Endothelial cell of umbilical vein (primary cell): Measurements from ENCODE around the gene MYH10. TPM values are rescaled to one million over a fixed set of nuclear protein-coding genes. Genes with fewer than 3 reads are reported as not detected.

ENCODE experiments used
- Bru-seq: library from RNA; stranded (reverse); fragments of 400-500 nt; gene quantifications from one replicate; lab custom pipeline; 2021; lab: Mats Ljungman, UMichigan
- BruChase-seq, 2 experiments: library from RNA; stranded (reverse); fragments of 400-500 nt; gene quantifications; one replicate each; lab custom pipeline; 2021; lab: Mats Ljungman, UMichigan
- BruUV-seq: library from RNA; stranded (reverse); fragments of 400-500 nt; replicated peaks from 2 replicates; lab custom pipeline; 2021; lab: Mats Ljungman, UMichigan
- CTCF ChIA-PET: fragments of 300-600, 350-600 bp; sonication (Branson Sonifier 250); formaldehyde crosslinking; loops from one replicate; lab custom pipeline; 2021; ENCODE audit warnings: antibody characterized with exemption, inconsistent platforms; lab: Charles Lee
- POLR2A ChIA-PET: fragments of 300-600, 350-600 bp; sonication (Branson Sonifier 250); formaldehyde crosslinking; loops from one replicate; lab custom pipeline; 2021; ENCODE audit warnings: antibody characterized with exemption, inconsistent platforms; lab: Charles Lee
- DNase-seq: peaks from one replicate; pipeline ENCODE4 v3.0.0-alpha.2; 2011; ENCODE audit warnings: low read depth, low spot score
- FAIRE-seq: peaks from 2 replicates; lab custom pipeline; 2011; peaks lifted over from hg19 to GRCh38; lab: Jason Lieb, UNC
- H2AFZ ChIP-seq: 2 replicates; pipeline ENCODE4 v1.6.0; 2012; ENCODE audit warnings: low read depth, low read length, control low read depth, inconsistent platforms
- H3K27ac ChIP-seq: 2 replicates; pipeline ENCODE4 v1.5.1; 2011; ENCODE audit warnings: low read depth, mild to moderate bottlenecking, control low read depth, low read length, moderate library complexity; ENCODE audit not compliant: insufficient read depth
- H3K27me3 ChIP-seq, 2 experiments: 2 replicates each; pipeline versions ENCODE4 v1.6.0 to v1.6.1; 2011; ENCODE audit warnings: low read length in 2 of 2, mixed read lengths in 1 of 2; ENCODE audit not compliant: control insufficient read depth in 2 of 2, insufficient read depth in 2 of 2
- H3K36me3 ChIP-seq, 2 experiments: 2 replicates in 1 of 2; 3 replicates in 1 of 2; pipeline ENCODE4 v1.5.1; 2011; ENCODE audit warnings: low read length in 2 of 2, mild to moderate bottlenecking in 1 of 2, moderate library complexity in 1 of 2; ENCODE audit not compliant: control insufficient read depth in 2 of 2, insufficient read depth in 2 of 2; ENCODE audit errors: extremely low read depth in 1 of 2
- H3K4me1 ChIP-seq: 3 replicates; pipeline ENCODE4 v1.5.1; 2011; ENCODE audit warnings: mild to moderate bottlenecking, low read length; ENCODE audit not compliant: control insufficient read depth, insufficient read depth; ENCODE audit errors: extremely low read depth
- H3K4me2 ChIP-seq: 2 replicates; pipeline ENCODE4 v1.6.1; 2011; ENCODE audit warnings: low read length, control low read depth, mixed read lengths; ENCODE audit not compliant: insufficient read depth
- H3K4me3 ChIP-seq, 3 experiments: fragments of 200-600 bp in 1 of 3; sonication (generic), shearing (Covaris generic) in 1 of 3; replicated peaks in 1 of 3; 2 replicates each; pipeline ENCODE4 v1.5.1; 2011 to 2016; ENCODE audit warnings: control low read depth in 3 of 3, low read length in 3 of 3, mild to moderate bottlenecking in 2 of 3, inconsistent platforms in 1 of 3, low read depth in 1 of 3, moderate library complexity in 1 of 3; ENCODE audit not compliant: insufficient read depth in 1 of 3
- H3K79me2 ChIP-seq: 2 replicates; pipeline ENCODE4 v1.6.0; 2012; ENCODE audit warnings: low read length, inconsistent platforms; ENCODE audit not compliant: control insufficient read depth, insufficient read depth
- H3K9ac ChIP-seq: replicated peaks from 2 replicates; pipeline ENCODE3; 2011; ENCODE audit warnings: low read length, control low read depth; ENCODE audit not compliant: insufficient read depth; ENCODE audit errors: extremely low read depth
- H3K9me1 ChIP-seq: replicated peaks from 3 replicates; pipeline ENCODE4 v1.6.0; 2011; ENCODE audit warnings: mild to moderate bottlenecking, low read length; ENCODE audit not compliant: control insufficient read depth, insufficient read depth; ENCODE audit errors: extremely low read depth
- H3K9me3 ChIP-seq: replicated peaks from 2 replicates; pipeline ENCODE4 v1.5.1; 2012; ENCODE audit warnings: low read length, inconsistent platforms; ENCODE audit not compliant: control insufficient read depth, insufficient read depth
- H4K20me1 ChIP-seq: replicated peaks from 2 replicates; pipeline ENCODE3; 2011; ENCODE audit warnings: mild to moderate bottlenecking, low read length; ENCODE audit not compliant: control insufficient read depth, insufficient read depth; ENCODE audit errors: extremely low read depth
- EZH2 ChIP-seq: IDR thresholded peaks from 2 replicates; pipeline ENCODE4 v1.6.1; 2012; ENCODE audit warnings: borderline replicate concordance, low read depth, mild to moderate bottlenecking, moderate library complexity, low read length, inconsistent platforms; ENCODE audit not compliant: severe bottlenecking
- FOS ChIP-seq: IDR thresholded peaks from 2 replicates; pipeline ENCODE4 v1.6.1; 2011; ENCODE audit warnings: mild to moderate bottlenecking, low read length, moderate library complexity, borderline replicate concordance; ENCODE audit not compliant: insufficient read depth
- GATA2 ChIP-seq: IDR thresholded peaks from 2 replicates; pipeline ENCODE4 v1.7.0; 2011; ENCODE audit warnings: low read depth, mild to moderate bottlenecking, moderate library complexity, mixed read lengths, low read length; ENCODE audit not compliant: insufficient read length, insufficient read depth
- MYC ChIP-seq: IDR thresholded peaks from one replicate; pipeline ENCODE4 v1.6.1; 2011; ENCODE audit warnings: mild to moderate bottlenecking, low read depth, low read length
- POLR2A ChIP-seq: IDR thresholded peaks from 2 replicates; pipeline ENCODE4 v1.6.1; 2012; ENCODE audit warnings: low read depth, mild to moderate bottlenecking, control low read depth, low read length
- POLR2AphosphoS5 ChIP-seq: IDR thresholded peaks from 2 replicates; pipeline ENCODE4 v1.6.1; 2012; ENCODE audit warnings: low read depth, mild to moderate bottlenecking, control low read depth, low read length, moderate library complexity; ENCODE audit not compliant: insufficient read depth
- dilution Hi-C: fragments of 300-500 bp; cut with MboI; formaldehyde crosslinking; loops from one replicate; pipeline ENCODE4 v1.15.0; 2019; ENCODE audit warnings: low sequenced_read_pairs; ENCODE audit not compliant: extremely low pct_ligation_motif_present
- intact Hi-C: fragments of 100-400 bp; cut with micrococcal nuclease; formaldehyde crosslinking; loops from one replicate; pipeline ENCODE4 v1.10.0; 2022
- long read RNA-seq: library from polyadenylated mRNA; stranded (forward); transcript quantifications from one replicate; pipeline ENCODE4 v2.0.0, GENCODE V29; 2021
- polyA minus RNA-seq, 3 experiments: library from RNA; depleted of rRNA, polyadenylated mRNA; stranded (reverse); fragments of >200 nt; gene quantifications; 1 replicate in 1 of 3; 2 replicates in 2 of 3; pipeline ENCODE4 v1.2.3, GENCODE V29; 2011
- polyA plus RNA-seq, 4 experiments: library from polyadenylated mRNA; depleted of rRNA in 3 of 4; stranded (reverse) in 3 of 4; unstranded in 1 of 4; fragments of >200 nt; gene quantifications; 2 replicates each; pipeline versions ENCODE4 v1.2.1 to v1.2.3, GENCODE V29; 2011 to 2012; ENCODE audit warnings: missing spikeins in 1 of 4
- total RNA-seq: library from RNA; stranded (reverse); gene quantifications from 2 replicates; pipeline ENCODE4 v1.2.3, GENCODE V29; 2021
- TF ChIP-seq, protein P1 (sequence below), 2 donors: IDR thresholded peaks; 1 replicate in 1 of 2; 2 replicates in 1 of 2; pipeline ENCODE4 v1.5.1; 2011; ENCODE audit warnings: low read length in 2 of 2, mild to moderate bottlenecking in 2 of 2, moderate library complexity in 2 of 2, control low read depth in 1 of 2, inconsistent platforms in 1 of 2, low read depth in 1 of 2; ENCODE audit not compliant: insufficient read depth in 1 of 2; ENCODE audit errors: extremely low read depth in 1 of 2
- TF ChIP-seq, protein P2 (sequence below): IDR thresholded peaks from 2 replicates; pipeline ENCODE4 v1.6.1; 2011; ENCODE audit not compliant: insufficient read depth, insufficient read length

The MYH10 gene
- total RNA-seq (195 and 232 TPM in 2 replicates), polyA plus RNA-seq (60.5 and 73.4 TPM in 2 replicates), polyA minus RNA-seq (271 and 291 TPM in 2 replicates), Bru-seq, nascent RNA (percentile 96 among the genes with signal in this experiment), BruChase-seq, experiment 1, labeled RNA remaining after a 6-hour chase (percentile 92 among the genes with signal in this experiment), BruChase-seq, experiment 2, labeled RNA remaining after a 2-hour chase (percentile 88 among the genes with signal in this experiment)
- polyA plus RNA-seq (2011; cell fraction: cytosol; rRNA removed), result 80.9 and 84.8 TPM in 2 replicates
- 190 and 203 TPM in 2 replicates for polyA plus RNA-seq (2011; cell fraction: nucleus; rRNA removed)
- polyA plus RNA-seq (2012), result 92.8 and 104 TPM in 2 replicates
- 9.3 TPM for polyA minus RNA-seq (2011; cell fraction: cytosol; rRNA and poly(A)+ RNA removed)
- 239 and 303 TPM in 2 replicates for polyA minus RNA-seq (2011; cell fraction: nucleus; rRNA and poly(A)+ RNA removed)
- long read RNA-seq, full-length matches to known transcripts, result 65 of 142 reads
- long read RNA-seq, partial matches to known transcripts, result 44 of 142 reads
- long read RNA-seq, other reads (novel, unspliced or antisense), result 33 of 142 reads

DNA sequence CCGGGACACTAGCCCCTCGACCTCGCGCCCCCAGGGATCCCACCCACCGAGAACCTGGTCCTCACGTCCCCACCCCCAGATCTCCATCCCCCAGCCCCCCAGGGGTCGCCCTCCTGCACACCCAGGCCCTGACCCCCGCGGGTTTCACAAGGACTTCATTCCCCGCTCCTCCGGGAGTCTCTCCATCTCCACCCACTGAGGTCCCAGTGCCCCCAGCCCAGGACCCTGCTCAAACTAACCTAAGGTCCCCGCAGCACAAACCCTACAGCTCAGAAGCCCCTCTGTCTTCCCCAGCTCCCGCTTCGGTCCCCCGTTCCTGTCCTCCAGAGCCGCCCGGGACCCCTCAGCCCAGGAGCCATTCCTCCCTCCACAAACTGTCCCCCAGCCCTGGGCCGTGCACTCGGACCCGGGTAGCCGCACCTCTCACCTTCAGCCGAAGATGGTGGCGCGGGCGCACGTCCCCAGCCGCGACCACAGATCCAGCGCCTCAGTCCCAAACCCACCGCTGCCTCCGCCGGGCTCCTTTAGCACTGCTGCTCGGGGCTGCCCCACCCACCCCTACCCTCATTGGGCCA, at the start of gene MYH10:
Gene MYH10, minus strand, starts transcription at position 499 of the 575 bp plus-strand sequence. CDS start 7,479 bp downstream, outside the sequence.
- Histone ChIP-seq H3K4me1 (peaks cover 15% of the 10 kb centered on the region), H3K79me2 (peaks cover 33% of the 10 kb centered on the region), H3K9me3 (no peaks in the 10 kb centered on the region), H3K4me2 (peak within 1 kb of the TSS; percentile 87), H3K9ac (peak within 1 kb of the TSS; percentile 76), H3K27me3 (peaks cover 0 to 5% of the 10 kb centered on the region in 2 experiments), H3K27ac (peak within 1 kb of the TSS; percentile 48), H2AFZ (peak within 1 kb of the TSS; percentile 96), H3K9me1 (no peaks in the 10 kb centered on the region), H4K20me1 (peaks cover 3% of the 10 kb centered on the region), H3K36me3 (no peaks in the 10 kb centered on the region), H3K4me3 (peak within 1 kb of the TSS; percentile 77 to 99 (median 98))
- FAIRE-seq (no peak), DNase-seq (no peak)
- no TSS peak for BruUV-seq
- dilution Hi-C loops (no loop called here), intact Hi-C loops (loop anchor here (1.0 to 10.0 kb wide), 2 partner anchors 51 to 196 kb away; partner anchors contain the start of gene NDEL1)
- TF ChIP-seq, protein P1, sequence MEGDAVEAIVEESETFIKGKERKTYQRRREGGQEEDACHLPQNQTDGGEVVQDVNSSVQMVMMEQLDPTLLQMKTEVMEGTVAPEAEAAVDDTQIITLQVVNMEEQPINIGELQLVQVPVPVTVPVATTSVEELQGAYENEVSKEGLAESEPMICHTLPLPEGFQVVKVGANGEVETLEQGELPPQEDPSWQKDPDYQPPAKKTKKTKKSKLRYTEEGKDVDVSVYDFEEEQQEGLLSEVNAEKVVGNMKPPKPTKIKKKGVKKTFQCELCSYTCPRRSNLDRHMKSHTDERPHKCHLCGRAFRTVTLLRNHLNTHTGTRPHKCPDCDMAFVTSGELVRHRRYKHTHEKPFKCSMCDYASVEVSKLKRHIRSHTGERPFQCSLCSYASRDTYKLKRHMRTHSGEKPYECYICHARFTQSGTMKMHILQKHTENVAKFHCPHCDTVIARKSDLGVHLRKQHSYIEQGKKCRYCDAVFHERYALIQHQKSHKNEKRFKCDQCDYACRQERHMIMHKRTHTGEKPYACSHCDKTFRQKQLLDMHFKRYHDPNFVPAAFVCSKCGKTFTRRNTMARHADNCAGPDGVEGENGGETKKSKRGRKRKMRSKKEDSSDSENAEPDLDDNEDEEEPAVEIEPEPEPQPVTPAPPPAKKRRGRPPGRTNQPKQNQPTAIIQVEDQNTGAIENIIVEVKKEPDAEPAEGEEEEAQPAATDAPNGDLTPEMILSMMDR (IDR thresholded peaks at IDR 0.05; ENCODE audit: extremely low read depth in 1 of 2, insufficient read depth in 1 of 2, low read depth in 1 of 2, low read length in 2 of 2), result peak in 1 of 2 donors; percentile 27
- TF ChIP-seq EZH2 (no peak), POLR2A (peak; percentile 53), GATA2 (no peak), POLR2AphosphoS5 (no peak), FOS (no peak), MYC (no peak)
- TF ChIP-seq, protein P2, sequence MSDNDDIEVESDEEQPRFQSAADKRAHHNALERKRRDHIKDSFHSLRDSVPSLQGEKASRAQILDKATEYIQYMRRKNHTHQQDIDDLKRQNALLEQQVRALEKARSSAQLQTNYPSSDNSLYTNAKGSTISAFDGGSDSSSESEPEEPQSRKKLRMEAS, result no peak
- ChIA-PET CTCF (interaction anchor here (0.6 to 1.4 kb wide), 7 partner anchors 11 to 193 kb away, joined by 3 to 8 read pairs (median 3); no protein-coding TSS in a partner anchor), POLR2A (interaction anchor here (0.6 to 1.2 kb wide), 3 partner anchors 22 to 126 kb away, joined by 3 to 4 read pairs (median 3); no protein-coding TSS in a partner anchor)
